ENCODE measurements around the gene TNC. TPM values are rescaled to one million over a fixed set of nuclear protein-coding genes. Genes with fewer than 3 reads are reported as not detected.

TNC gene
- total and polyA plus RNA-seq, 2 of the 4 experiments (the other 2 are of a cell fraction) = 192 to 253 TPM

DNA sequence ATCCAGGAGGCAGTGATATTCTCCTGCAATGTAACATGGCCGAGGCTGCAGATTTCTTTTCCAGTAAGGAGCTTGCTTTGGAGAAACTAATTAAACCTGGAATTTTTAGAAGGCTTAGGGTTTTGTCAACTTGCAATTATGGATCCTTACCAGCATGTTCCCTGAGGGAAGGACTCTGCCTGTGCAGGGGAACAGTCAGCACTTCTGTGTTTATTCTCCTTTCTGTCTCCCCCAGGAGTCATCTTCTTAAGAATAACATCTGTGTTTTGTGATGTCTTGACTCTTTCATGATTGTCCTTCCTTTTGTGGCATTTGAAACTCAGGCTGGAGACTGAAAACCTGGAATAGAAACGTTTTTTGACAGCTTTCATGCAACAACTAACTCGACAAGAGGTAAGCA is 107.1 kb downstream of the TNC start:
- H4K20me1 ChIP-seq (ENCODE audit: insufficient read depth, low read length) = no peaks in the 10 kb centered on the region
- H3K36me3 ChIP-seq (ENCODE audit: control insufficient read depth, insufficient read depth, low read length) = no peaks in the 10 kb centered on the region
- H3K27me3 ChIP-seq (ENCODE audit: control insufficient read depth, insufficient read depth, low read length) = peaks cover 5% of the 10 kb centered on the region
- peaks cover 9% of the 10 kb centered on the region for H3K9me1 ChIP-seq (ENCODE audit: insufficient read depth, low read length)
- intact Hi-C loops (cut with micrococcal nuclease) (loop anchor here (10.0 kb wide), 1 partner anchor 576 kb away; no protein-coding TSS in a partner anchor), in situ Hi-C loops (cut with MboI; ENCODE audit: low sequenced_read_pairs) (loop anchor here (5.0 to 10.0 kb wide), 6 partner anchors 99 to 596 kb away; no protein-coding TSS in a partner anchor), dilution Hi-C loops (cut with HindIII; ENCODE audit: low sequenced_read_pairs, unreplicated experiment) (no loop called here)
- no peak for DNase-seq
- no peak overlapping the region for H2AK5ac ChIP-seq (ENCODE audit: low read depth, low read length)
- peaks cover 2% of the 10 kb centered on the region for H3K4me1 ChIP-seq (ENCODE audit: control insufficient read depth, insufficient read depth, low read length)
- H2BK5ac ChIP-seq (ENCODE audit: low read depth, low read length, poor library complexity, severe bottlenecking) = no peak overlapping the region
- CTCF ChIA-PET = interaction anchor here (0.8 to 2.4 kb wide), 3 partner anchors 330 to 605 kb away, joined by 3 to 6 read pairs (median 5); no protein-coding TSS in a partner anchor
- no peak overlapping the region for H3K4ac ChIP-seq (ENCODE audit: low read depth, low read length)
- no peaks in the 10 kb centered on the region for H3K9me3 ChIP-seq (ENCODE audit: control insufficient read depth, insufficient read depth, low read length)
- H3K4me3 ChIP-seq (ENCODE audit: insufficient read depth, low read depth, low read length) = no peak overlapping the region
- no peak overlapping the region for H2BK15ac ChIP-seq (ENCODE audit: low read depth, low read length)
- no peak overlapping the region for H4K5ac ChIP-seq (ENCODE audit: low read depth, low read length)
- no peak overlapping the region for H2AK9ac ChIP-seq (replicated peaks; ENCODE audit: low read depth, low read length, poor library complexity)
- no peak for ATAC-seq (ENCODE audit: low read depth)
- H3K56ac ChIP-seq (ENCODE audit: extremely low read depth, insufficient read depth, low read length) = no peak overlapping the region
- H3K14ac ChIP-seq (replicated peaks; ENCODE audit: low read depth, low read length) = no peak overlapping the region
- H4K91ac ChIP-seq (ENCODE audit: insufficient read depth, low read depth, low read length) = no peak overlapping the region
- no peak overlapping the region for H2AFZ ChIP-seq (replicated peaks; ENCODE audit: low read length, poor library complexity)
- H2BK20ac ChIP-seq (ENCODE audit: low read depth, low read length) = no peak overlapping the region
- no peak overlapping the region for H3K18ac ChIP-seq (ENCODE audit: low read depth, low read length)
- no peak overlapping the region for H3K23ac ChIP-seq (ENCODE audit: low read depth, low read length)
- H3K4me2 ChIP-seq (ENCODE audit: low read depth, low read length) = no peak overlapping the region
- no peak overlapping the region for H3K9ac ChIP-seq (ENCODE audit: low read depth, low read length)
- no peak overlapping the region for H3K27ac ChIP-seq (ENCODE audit: insufficient read depth, low read length)
- no peaks in the 10 kb centered on the region for H3K79me1 ChIP-seq (ENCODE audit: low read depth in 1 of 2, low read length in 2 of 2)
- no peak for TF ChIP-seq RFX5 (IDR thresholded peaks at IDR 0.05; ENCODE audit: low read depth, low read length)
- no peak; the same call in 1 of the 2 replicates for TF ChIP-seq MAFK (IDR thresholded peaks at IDR 0.05; ENCODE audit: low read depth, low read length)
- TF ChIP-seq, protein P1, sequence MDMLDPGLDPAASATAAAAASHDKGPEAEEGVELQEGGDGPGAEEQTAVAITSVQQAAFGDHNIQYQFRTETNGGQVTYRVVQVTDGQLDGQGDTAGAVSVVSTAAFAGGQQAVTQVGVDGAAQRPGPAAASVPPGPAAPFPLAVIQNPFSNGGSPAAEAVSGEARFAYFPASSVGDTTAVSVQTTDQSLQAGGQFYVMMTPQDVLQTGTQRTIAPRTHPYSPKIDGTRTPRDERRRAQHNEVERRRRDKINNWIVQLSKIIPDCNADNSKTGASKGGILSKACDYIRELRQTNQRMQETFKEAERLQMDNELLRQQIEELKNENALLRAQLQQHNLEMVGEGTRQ (IDR thresholded peaks at IDR 0.05; ENCODE audit: low read depth, low read length) = no peak
- no peak for TF ChIP-seq CHD1 (IDR thresholded peaks at IDR 0.05; ENCODE audit: low read depth, low read length)
- TF ChIP-seq SMC3 (IDR thresholded peaks at IDR 0.05; ENCODE audit: low read depth, low read length) = no peak
- TF ChIP-seq RCOR1 (IDR thresholded peaks at IDR 0.05; ENCODE audit: insufficient replicate concordance, low read length) = no peak
- no peak for TF ChIP-seq POLR2A (IDR thresholded peaks at IDR 0.05; ENCODE audit: low read depth, low read length)
- no peak for TF ChIP-seq MAZ (IDR thresholded peaks at IDR 0.05; ENCODE audit: borderline replicate concordance, low read depth, low read length)
- no peak for TF ChIP-seq BHLHE40 (IDR thresholded peaks at IDR 0.05; ENCODE audit: low read depth, low read length)
- TF ChIP-seq NFE2L2 (IDR thresholded peaks at IDR 0.05; ENCODE audit: low read depth, low read length) = no peak
- TF ChIP-seq, protein P2, sequence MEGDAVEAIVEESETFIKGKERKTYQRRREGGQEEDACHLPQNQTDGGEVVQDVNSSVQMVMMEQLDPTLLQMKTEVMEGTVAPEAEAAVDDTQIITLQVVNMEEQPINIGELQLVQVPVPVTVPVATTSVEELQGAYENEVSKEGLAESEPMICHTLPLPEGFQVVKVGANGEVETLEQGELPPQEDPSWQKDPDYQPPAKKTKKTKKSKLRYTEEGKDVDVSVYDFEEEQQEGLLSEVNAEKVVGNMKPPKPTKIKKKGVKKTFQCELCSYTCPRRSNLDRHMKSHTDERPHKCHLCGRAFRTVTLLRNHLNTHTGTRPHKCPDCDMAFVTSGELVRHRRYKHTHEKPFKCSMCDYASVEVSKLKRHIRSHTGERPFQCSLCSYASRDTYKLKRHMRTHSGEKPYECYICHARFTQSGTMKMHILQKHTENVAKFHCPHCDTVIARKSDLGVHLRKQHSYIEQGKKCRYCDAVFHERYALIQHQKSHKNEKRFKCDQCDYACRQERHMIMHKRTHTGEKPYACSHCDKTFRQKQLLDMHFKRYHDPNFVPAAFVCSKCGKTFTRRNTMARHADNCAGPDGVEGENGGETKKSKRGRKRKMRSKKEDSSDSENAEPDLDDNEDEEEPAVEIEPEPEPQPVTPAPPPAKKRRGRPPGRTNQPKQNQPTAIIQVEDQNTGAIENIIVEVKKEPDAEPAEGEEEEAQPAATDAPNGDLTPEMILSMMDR (conservative IDR thresholded peaks at IDR 0.05; ENCODE audit: low read depth, low read length) = no peak
- TF ChIP-seq FOS (IDR thresholded peaks at IDR 0.05; ENCODE audit: low read depth, low read length) = no peak
- no peak overlapping the region for H4K8ac ChIP-seq (ENCODE audit: low read depth in 2 of 2, low read length in 2 of 2)
- H2BK120ac ChIP-seq (ENCODE audit: low read depth, low read length) = no peak overlapping the region
- WGBS, 2 experiments (ENCODE audit: extremely low coverage in 2 of 2, insufficient read length in 1 of 2) = no CpG with 5 or more reads among the region's 3 CpGs
- POLR2A ChIA-PET (ENCODE audit: unreplicated experiment) = no interaction called here
- BruUV-seq (replicated peaks) = no TSS peak

Data from IMR-90 (cell line).